Panc1 (cell line): ENCODE data around the gene FBXL17. TPM values are rescaled to one million over a fixed set of nuclear protein-coding genes. Genes with fewer than 3 reads are reported as not detected.

Experiments
- ATAC-seq: fragments of 200-7000 bp; cut with Tn5 transposase; 2 replicates; pipeline ENCODE4 v1.9.1; 2020; ENCODE audit warnings: mild to moderate bottlenecking, moderate library complexity
- BruUV-seq: library from RNA; stranded (reverse); fragments of 400-500 nt; replicated peaks from 2 replicates; lab custom pipeline; 2021; lab: Mats Ljungman, UMichigan
- CTCF ChIA-PET: fragments of 300-600 bp; sonication (Branson Sonifier 250); formaldehyde crosslinking; loops from one replicate; lab custom pipeline; 2022; ENCODE audit warnings: antibody characterized with exemption; lab: Charles Lee
- POLR2A ChIA-PET: fragments of 300-600 bp; sonication (Branson Sonifier 250); formaldehyde crosslinking; loops from one replicate; lab custom pipeline; 2022; ENCODE audit warnings: antibody characterized with exemption; lab: Charles Lee
- DNase-seq: peaks from one replicate; pipeline ENCODE4 v3.0.0-alpha.2; 2010; ENCODE audit warnings: low read depth, low spot score
- H3K27ac ChIP-seq: 2 replicates; pipeline ENCODE4 v1.5.1; 2011; ENCODE audit warnings: mild to moderate bottlenecking, low read length, inconsistent platforms
- H3K27me3 ChIP-seq: fragments of 200-500 bp; sonication (Bioruptor generic); 2 replicates; pipeline ENCODE4 v1.6.0; 2014; ENCODE audit warnings: low read length, inconsistent platforms; ENCODE audit not compliant: control insufficient read depth, insufficient read depth
- H3K36me3 ChIP-seq: fragments of 200-500 bp; sonication (Bioruptor generic); 2 replicates; pipeline ENCODE4 v1.5.1; 2014; ENCODE audit warnings: inconsistent platforms, mild to moderate bottlenecking, low read length, moderate library complexity; ENCODE audit not compliant: control insufficient read depth, insufficient read depth
- H3K4me1 ChIP-seq: 2 replicates; pipeline ENCODE4 v1.5.1; 2011; ENCODE audit warnings: inconsistent platforms, mild to moderate bottlenecking, low read length, moderate library complexity; ENCODE audit not compliant: control insufficient read depth, insufficient read depth
- H3K4me3 ChIP-seq, 2 experiments: 2 replicates each; pipeline ENCODE4 v1.5.1; 2011 to 2012; ENCODE audit warnings: low read depth in 2 of 2, low read length in 2 of 2, mild to moderate bottlenecking in 2 of 2, inconsistent platforms in 1 of 2, moderate library complexity in 1 of 2
- H3K9me3 ChIP-seq: fragments of 200-500 bp; sonication (Bioruptor generic); 2 replicates; pipeline ENCODE4 v1.5.1; 2014; ENCODE audit warnings: low read depth, mild to moderate bottlenecking, inconsistent platforms, low read length, moderate library complexity; ENCODE audit not compliant: control insufficient read depth, insufficient read depth
- POLR2AphosphoS5 ChIP-seq: IDR thresholded peaks from 2 replicates; pipeline ENCODE4 v1.6.1; 2012; ENCODE audit warnings: mild to moderate bottlenecking, low read depth, low read length, moderate library complexity
- SIN3A ChIP-seq: IDR thresholded peaks from 2 replicates; pipeline ENCODE4 v1.6.1; 2012; ENCODE audit warnings: low read depth, mild to moderate bottlenecking, low read length, moderate library complexity, borderline replicate concordance; ENCODE audit not compliant: insufficient read depth
- TCF7L2 ChIP-seq: IDR thresholded peaks from 2 replicates; pipeline ENCODE4 v1.6.1; 2011; ENCODE audit warnings: mild to moderate bottlenecking, low read depth, low read length, inconsistent platforms
- in situ Hi-C: cut with HindIII; loops from 2 replicates; pipeline ENCODE4 v1.10.0; 2016; ENCODE audit warnings: low sequenced_read_pairs, low pct_unique_long_range_greater_than_20kb
- intact Hi-C: fragments of 100-400 bp; cut with micrococcal nuclease; formaldehyde crosslinking; loops from one replicate; pipeline ENCODE4 v1.10.0; 2022; ENCODE audit not compliant: unreplicated experiment
- total RNA-seq: library from RNA; stranded (reverse); gene quantifications from one replicate; pipeline ENCODE4 v1.2.1, GENCODE V29; 2021; ENCODE audit not compliant: unreplicated experiment
- TF ChIP-seq, protein P1 (sequence below): fragments of 450-650 bp; IDR thresholded peaks from 2 replicates; pipeline ENCODE4 v1.5.1; 2017; ENCODE audit warnings: mild to moderate bottlenecking
- TF ChIP-seq, protein P2 (sequence below), 2 experiments: IDR thresholded peaks; 2 replicates each; pipeline ENCODE4 v1.6.1; 2011 to 2012; ENCODE audit warnings: low read depth in 2 of 2, control low read depth in 1 of 2, low read length in 1 of 2, mild to moderate bottlenecking in 1 of 2, moderate library complexity in 1 of 2; ENCODE audit not compliant: insufficient read depth in 1 of 2

Gene FBXL17
- total RNA-seq, 1 experiment from 2014 or later = 17.4 TPM

DNA sequence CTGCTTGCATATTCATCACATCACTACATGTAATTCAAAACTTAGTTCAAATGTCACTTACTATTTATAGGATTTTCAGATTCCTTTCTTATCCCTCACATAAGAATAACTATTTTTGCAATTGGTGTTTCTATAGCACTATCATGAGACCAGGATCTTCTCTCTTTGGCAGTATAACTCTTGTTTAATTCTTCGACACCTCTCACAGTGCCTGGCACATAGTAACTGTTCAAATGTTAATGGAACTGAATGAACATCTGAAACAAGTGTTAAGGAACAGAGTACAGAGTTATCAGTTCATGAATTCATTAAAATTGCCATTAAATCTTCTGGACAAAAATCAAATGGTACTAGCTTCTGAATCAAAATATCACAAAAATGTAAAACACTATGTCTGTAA lies 40.0 kb downstream of the FBXL17 start:
- Histone ChIP-seq H3K4me3 (no peak overlapping the region), H3K36me3 (no peaks in the 10 kb centered on the region), H3K27ac (no peak overlapping the region), H3K27me3 (no peaks in the 10 kb centered on the region), H3K4me1 (no peaks in the 10 kb centered on the region), H3K9me3 (no peaks in the 10 kb centered on the region)
- no TSS peak for BruUV-seq
- intact Hi-C loops (no loop called here), in situ Hi-C loops (no loop called here)
- TF ChIP-seq TCF7L2 (no peak), POLR2AphosphoS5 (no peak), SIN3A (no peak)
- TF ChIP-seq, protein P1, sequence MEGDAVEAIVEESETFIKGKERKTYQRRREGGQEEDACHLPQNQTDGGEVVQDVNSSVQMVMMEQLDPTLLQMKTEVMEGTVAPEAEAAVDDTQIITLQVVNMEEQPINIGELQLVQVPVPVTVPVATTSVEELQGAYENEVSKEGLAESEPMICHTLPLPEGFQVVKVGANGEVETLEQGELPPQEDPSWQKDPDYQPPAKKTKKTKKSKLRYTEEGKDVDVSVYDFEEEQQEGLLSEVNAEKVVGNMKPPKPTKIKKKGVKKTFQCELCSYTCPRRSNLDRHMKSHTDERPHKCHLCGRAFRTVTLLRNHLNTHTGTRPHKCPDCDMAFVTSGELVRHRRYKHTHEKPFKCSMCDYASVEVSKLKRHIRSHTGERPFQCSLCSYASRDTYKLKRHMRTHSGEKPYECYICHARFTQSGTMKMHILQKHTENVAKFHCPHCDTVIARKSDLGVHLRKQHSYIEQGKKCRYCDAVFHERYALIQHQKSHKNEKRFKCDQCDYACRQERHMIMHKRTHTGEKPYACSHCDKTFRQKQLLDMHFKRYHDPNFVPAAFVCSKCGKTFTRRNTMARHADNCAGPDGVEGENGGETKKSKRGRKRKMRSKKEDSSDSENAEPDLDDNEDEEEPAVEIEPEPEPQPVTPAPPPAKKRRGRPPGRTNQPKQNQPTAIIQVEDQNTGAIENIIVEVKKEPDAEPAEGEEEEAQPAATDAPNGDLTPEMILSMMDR = no peak
- TF ChIP-seq, protein P2, sequence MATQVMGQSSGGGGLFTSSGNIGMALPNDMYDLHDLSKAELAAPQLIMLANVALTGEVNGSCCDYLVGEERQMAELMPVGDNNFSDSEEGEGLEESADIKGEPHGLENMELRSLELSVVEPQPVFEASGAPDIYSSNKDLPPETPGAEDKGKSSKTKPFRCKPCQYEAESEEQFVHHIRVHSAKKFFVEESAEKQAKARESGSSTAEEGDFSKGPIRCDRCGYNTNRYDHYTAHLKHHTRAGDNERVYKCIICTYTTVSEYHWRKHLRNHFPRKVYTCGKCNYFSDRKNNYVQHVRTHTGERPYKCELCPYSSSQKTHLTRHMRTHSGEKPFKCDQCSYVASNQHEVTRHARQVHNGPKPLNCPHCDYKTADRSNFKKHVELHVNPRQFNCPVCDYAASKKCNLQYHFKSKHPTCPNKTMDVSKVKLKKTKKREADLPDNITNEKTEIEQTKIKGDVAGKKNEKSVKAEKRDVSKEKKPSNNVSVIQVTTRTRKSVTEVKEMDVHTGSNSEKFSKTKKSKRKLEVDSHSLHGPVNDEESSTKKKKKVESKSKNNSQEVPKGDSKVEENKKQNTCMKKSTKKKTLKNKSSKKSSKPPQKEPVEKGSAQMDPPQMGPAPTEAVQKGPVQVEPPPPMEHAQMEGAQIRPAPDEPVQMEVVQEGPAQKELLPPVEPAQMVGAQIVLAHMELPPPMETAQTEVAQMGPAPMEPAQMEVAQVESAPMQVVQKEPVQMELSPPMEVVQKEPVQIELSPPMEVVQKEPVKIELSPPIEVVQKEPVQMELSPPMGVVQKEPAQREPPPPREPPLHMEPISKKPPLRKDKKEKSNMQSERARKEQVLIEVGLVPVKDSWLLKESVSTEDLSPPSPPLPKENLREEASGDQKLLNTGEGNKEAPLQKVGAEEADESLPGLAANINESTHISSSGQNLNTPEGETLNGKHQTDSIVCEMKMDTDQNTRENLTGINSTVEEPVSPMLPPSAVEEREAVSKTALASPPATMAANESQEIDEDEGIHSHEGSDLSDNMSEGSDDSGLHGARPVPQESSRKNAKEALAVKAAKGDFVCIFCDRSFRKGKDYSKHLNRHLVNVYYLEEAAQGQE (IDR thresholded peaks at IDR 0.05; ENCODE audit: insufficient read depth in 1 of 2, low read depth in 2 of 2, low read length in 1 of 2) = no peak
- POLR2A ChIA-PET = no interaction called here
- DNase-seq (no peak), ATAC-seq (no peak)
- CTCF ChIA-PET = interaction anchor here (1.1 kb wide), 1 partner anchor 82 kb away, joined by 3 read pairs; no protein-coding TSS in a partner anchor

DNA sequence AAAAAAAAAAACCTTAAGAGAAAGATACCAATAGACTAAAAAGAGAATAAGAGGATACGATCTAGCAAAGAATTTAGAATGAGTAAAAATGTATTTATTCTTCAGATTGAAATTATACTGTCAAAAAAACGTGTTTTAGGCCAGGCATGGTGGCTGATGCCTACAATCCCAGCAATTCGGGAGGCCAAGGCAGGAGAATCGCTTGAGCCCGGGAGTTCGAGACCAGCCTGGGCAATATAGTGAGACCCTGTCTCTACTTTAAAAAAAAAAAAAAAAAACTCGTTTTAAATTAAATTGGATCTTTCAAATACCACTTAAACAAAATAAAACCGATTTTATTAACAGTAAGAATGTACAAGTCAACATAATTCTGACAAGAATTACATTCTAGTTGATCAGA lies 41.8 kb downstream of the FBXL17 start:
- Histone ChIP-seq H3K4me3 (no peak overlapping the region), H3K36me3 (no peaks in the 10 kb centered on the region), H3K27me3 (no peaks in the 10 kb centered on the region), H3K27ac (no peak overlapping the region), H3K4me1 (no peaks in the 10 kb centered on the region), H3K9me3 (no peaks in the 10 kb centered on the region)
- ChIA-PET POLR2A (interaction anchor here (0.7 kb wide), 1 partner anchor 1203 kb away, joined by 7 read pairs; no protein-coding TSS in a partner anchor), CTCF (no interaction called here)
- TF ChIP-seq, protein P1 = no peak
- TF ChIP-seq, protein P2 (IDR thresholded peaks at IDR 0.05; ENCODE audit: insufficient read depth in 1 of 2, low read depth in 2 of 2, low read length in 1 of 2) = no peak
- TF ChIP-seq POLR2AphosphoS5 (no peak), SIN3A (no peak), TCF7L2 (no peak)
- ATAC-seq (no peak), DNase-seq (no peak)
- BruUV-seq = no TSS peak
- in situ Hi-C loops (no loop called here), intact Hi-C loops (no loop called here)
